Right lobe of liver (tissue), 6 donors: ENCODE data around the gene FGF9. TPM values are rescaled to one million over a fixed set of nuclear protein-coding genes. Genes with fewer than 3 reads are reported as not detected.

Experiments
- ATAC-seq, 4 donors: fragments of 200-7000 bp; cut with Tn5 transposase; one replicate each; pipeline ENCODE4 v1.9.1; 2020; ENCODE audit warnings: mild to moderate bottlenecking in 4 of 4, moderate library complexity in 4 of 4
- DNase-seq, 3 donors: peaks; one replicate each; pipeline ENCODE4 v3.0.0-alpha.2; 2020
- H3K27ac ChIP-seq, 3 donors: fragments of 200-600 bp; one replicate each; pipeline ENCODE4 v1.8.0; 2022
- H3K27me3 ChIP-seq, 2 donors: fragments of 200-600 bp; one replicate each; pipeline ENCODE4 v1.8.0; 2022
- H3K36me3 ChIP-seq, 4 donors: fragments of 200-600 bp; sonication (generic) in 1 of 4; one replicate each; pipeline versions ENCODE4 v1.5.1 to v1.8.0; 2017 to 2022; ENCODE audit warnings: control low read depth in 1 of 4
- H3K4me1 ChIP-seq, 4 donors: fragments of 200-600 bp; sonication (generic) in 1 of 4; one replicate each; pipeline versions ENCODE4 v1.5.1 to v1.8.0; 2017 to 2022; ENCODE audit warnings: control low read depth in 1 of 4
- H3K4me3 ChIP-seq, 3 donors: fragments of 200-600 bp; one replicate each; pipeline ENCODE4 v1.8.0; 2022
- H3K9me3 ChIP-seq, 4 donors: fragments of 200-600 bp; sonication (generic) in 1 of 4; one replicate each; pipeline versions ENCODE4 v1.5.1 to v1.8.0; 2017 to 2022; ENCODE audit warnings: control low read depth in 1 of 4
- POLR2A ChIP-seq: fragments of 450-650 bp; IDR thresholded peaks from one replicate; pipeline ENCODE4 v1.6.1; 2017; ENCODE audit warnings: antibody characterized with exemption, mild to moderate bottlenecking
- WGBS: methylation state at CpG from one replicate; pipeline ENCODE4 v1.1.6; 2018; ENCODE audit warnings: low coverage, low lambda C conversion rate; ENCODE audit not compliant: insufficient coverage; ENCODE audit errors: missing lambda C conversion rate; 5-methylcytosine and 5-hydroxymethylcytosine counted together
- intact Hi-C, 2 donors: fragments of 100-400 bp; cut with DNase I; formaldehyde crosslinking; loops; one replicate each; pipeline versions ENCODE4 v1.11.2 to v1.14.1; 2022
- total RNA-seq, 6 experiments: library from RNA; depleted of rRNA in 2 of 6; stranded (reverse); fragments of >200 nt in 2 of 6; fragmentation: NEBNext Ultra II Directional in 3 of 6; extraction: Animal tissue kit (Norgen Biotek cat#: 25700) in 3 of 6; gene quantifications; one replicate each; pipeline versions ENCODE4 v1.1.0 to v1.2.4, GENCODE V29; 2016 to 2023
- TF ChIP-seq, protein P1 (sequence below), 4 donors: fragments of 200-600 bp in 3 of 4; fragments of 450-650 bp in 1 of 4; IDR thresholded peaks; one replicate each; pipeline versions ENCODE4 v1.5.1 to v1.8.0; 2016 to 2022; ENCODE audit warnings: antibody characterized with exemption in 4 of 4, mild to moderate bottlenecking in 2 of 4
- donor health status: DM: no; HTN: yes; CAD: no.
- donor health status: DM: no; HTN: no; CAD: no.
- donor health status: DM: no; HTN: no; CAD: no.
- donor health status: DM: no; HTN: yes; CAD: no.
- donor health status: DM: no; HTN: yes; CAD: no.

The FGF9 gene
- total RNA-seq, 6 experiments from 2014 or later, result not detected

DNA sequence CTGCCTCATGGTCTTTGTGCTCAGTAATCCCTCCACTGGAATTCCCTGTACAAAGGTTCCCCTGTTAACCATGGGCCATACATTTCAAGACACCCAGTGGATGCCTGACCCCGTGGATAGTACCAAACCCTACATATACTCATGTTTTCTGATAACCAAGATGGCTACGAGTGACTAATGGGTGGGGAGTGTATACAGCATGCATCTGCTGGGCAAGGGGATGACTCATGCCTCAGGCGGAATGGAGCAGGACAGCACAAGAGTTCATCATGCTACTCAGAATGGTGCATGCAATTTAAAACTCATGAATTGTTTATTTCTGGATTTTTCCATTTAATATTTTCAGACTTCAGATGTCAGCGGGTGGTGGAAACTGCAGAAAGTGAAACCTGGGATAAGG, 13.3 kb upstream of the FGF9 start:
- Histone ChIP-seq H3K36me3 (no peaks in the 10 kb centered on the region), H3K9me3 (no peaks in the 10 kb centered on the region), H3K4me3 (no peak overlapping the region), H3K27me3 (no peaks in the 10 kb centered on the region), H3K27ac (no peak overlapping the region), H3K4me1 (no peaks in the 10 kb centered on the region)
- TF ChIP-seq, protein P1, sequence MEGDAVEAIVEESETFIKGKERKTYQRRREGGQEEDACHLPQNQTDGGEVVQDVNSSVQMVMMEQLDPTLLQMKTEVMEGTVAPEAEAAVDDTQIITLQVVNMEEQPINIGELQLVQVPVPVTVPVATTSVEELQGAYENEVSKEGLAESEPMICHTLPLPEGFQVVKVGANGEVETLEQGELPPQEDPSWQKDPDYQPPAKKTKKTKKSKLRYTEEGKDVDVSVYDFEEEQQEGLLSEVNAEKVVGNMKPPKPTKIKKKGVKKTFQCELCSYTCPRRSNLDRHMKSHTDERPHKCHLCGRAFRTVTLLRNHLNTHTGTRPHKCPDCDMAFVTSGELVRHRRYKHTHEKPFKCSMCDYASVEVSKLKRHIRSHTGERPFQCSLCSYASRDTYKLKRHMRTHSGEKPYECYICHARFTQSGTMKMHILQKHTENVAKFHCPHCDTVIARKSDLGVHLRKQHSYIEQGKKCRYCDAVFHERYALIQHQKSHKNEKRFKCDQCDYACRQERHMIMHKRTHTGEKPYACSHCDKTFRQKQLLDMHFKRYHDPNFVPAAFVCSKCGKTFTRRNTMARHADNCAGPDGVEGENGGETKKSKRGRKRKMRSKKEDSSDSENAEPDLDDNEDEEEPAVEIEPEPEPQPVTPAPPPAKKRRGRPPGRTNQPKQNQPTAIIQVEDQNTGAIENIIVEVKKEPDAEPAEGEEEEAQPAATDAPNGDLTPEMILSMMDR (IDR thresholded peaks at IDR 0.05), result no peak
- no peak for TF ChIP-seq POLR2A
- ATAC-seq, result no peak
- intact Hi-C loops, result no loop called here
- no peak for DNase-seq
- WGBS, result 57% methylated on average over 3 of the region's 4 CpGs

DNA sequence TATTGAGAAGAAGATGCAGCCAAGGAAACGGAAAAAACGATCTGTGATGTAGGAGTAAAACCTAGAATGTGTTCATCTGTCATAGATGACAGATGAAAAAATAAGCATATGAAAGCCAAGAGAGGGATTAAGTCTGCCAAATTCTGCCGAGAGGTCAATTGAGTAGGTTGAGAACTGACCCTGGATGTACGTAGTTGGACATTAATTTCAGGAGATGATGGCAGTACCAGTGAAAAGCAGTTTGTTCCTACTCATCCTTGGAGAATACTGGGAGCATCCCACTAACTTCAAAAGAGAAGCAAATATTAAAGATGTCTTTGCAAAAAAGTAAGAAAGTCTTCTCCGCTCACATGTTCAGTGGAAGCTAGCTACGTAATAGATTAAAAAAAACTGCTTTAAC, 11.8 kb upstream of the FGF9 start:
- DNase-seq (no peak), ATAC-seq (no peak)
- H3K27me3 ChIP-seq, result no peaks in the 10 kb centered on the region
- H3K27ac ChIP-seq, result no peak overlapping the region
- intact Hi-C loops, result no loop called here
- H3K4me1 ChIP-seq, result no peaks in the 10 kb centered on the region
- no peak overlapping the region for H3K4me3 ChIP-seq
- no peaks in the 10 kb centered on the region for H3K9me3 ChIP-seq
- no peaks in the 10 kb centered on the region for H3K36me3 ChIP-seq
- TF ChIP-seq, protein P1 (IDR thresholded peaks at IDR 0.05), result no peak
- TF ChIP-seq POLR2A, result no peak
- WGBS, result 39% methylated on average over 6 of the region's 6 CpGs

DNA sequence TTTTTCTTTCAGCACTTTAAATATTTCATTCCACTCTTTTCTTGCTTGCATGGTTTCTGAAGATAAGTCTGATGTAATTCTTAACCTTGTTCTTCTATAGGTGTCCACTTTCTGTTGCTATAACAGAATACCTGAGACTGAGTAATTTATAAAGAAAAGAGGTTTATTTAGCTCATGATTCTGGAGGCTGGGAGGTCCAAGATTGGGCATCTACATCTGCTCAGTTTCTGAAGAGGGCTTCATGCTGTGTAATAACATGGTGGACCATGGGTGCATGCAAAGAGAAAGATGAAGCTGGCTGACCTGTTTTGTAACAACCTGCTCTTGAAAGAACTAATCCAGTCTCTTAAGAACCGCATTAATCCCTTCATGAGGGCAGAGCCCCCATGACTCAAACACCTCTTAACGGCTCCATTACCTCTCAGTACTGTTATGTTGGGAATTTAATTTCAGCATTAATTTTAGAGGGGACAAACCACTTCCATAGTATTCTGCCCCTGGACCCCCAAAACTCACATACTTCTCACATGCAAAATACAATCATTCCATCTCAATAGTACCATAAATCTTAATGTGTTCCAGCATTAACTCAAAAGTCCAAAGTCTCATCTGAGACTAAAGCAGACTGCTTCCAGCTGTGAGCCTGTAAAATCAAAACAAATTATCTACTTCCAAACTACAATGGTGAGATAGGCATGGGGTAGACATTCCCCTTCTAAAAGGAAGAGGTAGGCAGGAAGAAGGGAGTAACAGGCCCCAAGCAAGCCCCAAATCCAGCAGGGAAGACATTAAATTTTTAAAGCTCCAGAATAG, 9.6 kb upstream of the FGF9 start:
- no peaks in the 10 kb centered on the region for H3K27me3 ChIP-seq
- TF ChIP-seq, protein P1 (IDR thresholded peaks at IDR 0.05), result no peak
- TF ChIP-seq POLR2A, result no peak
- intact Hi-C loops, result no loop called here
- H3K4me1 ChIP-seq, result no peaks in the 10 kb centered on the region
- H3K9me3 ChIP-seq, result no peaks in the 10 kb centered on the region
- no peak overlapping the region for H3K4me3 ChIP-seq
- no CpG with 5 or more reads among the region's 2 CpGs for WGBS
- H3K27ac ChIP-seq, result no peak overlapping the region
- DNase-seq (no peak), ATAC-seq (no peak)
- no peaks in the 10 kb centered on the region for H3K36me3 ChIP-seq

DNA sequence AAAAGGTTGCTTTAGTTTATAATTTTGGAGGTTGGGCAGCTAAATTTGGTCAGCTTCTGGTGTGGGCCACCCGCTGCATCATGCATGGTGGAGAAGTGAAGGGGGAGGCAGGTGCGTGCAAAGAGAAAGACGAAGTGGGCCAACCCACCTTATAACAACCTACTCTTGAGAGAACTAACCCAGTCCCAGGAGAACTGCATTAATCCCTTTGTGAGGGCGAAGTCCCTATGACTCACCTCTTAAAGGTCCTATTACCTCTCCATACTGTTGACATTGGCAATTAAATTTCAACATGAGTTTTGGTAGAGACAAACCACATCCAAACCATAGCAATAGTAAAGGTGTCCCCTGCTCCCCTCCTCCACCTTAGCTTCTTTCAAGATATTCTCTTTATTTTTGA, 7.7 kb upstream of the FGF9 start:
- WGBS, result 77% methylated on average over 4 of the region's 4 CpGs
- peak in 3 of 4 donors; percentile 27 to 95 (median 40) for ATAC-seq
- no peaks in the 10 kb centered on the region for H3K27me3 ChIP-seq
- DNase-seq, result no peak
- no peaks in the 10 kb centered on the region for H3K4me1 ChIP-seq
- no peak overlapping the region for H3K27ac ChIP-seq
- TF ChIP-seq, protein P1 (IDR thresholded peaks at IDR 0.05), result no peak
- TF ChIP-seq POLR2A, result no peak
- no peaks in the 10 kb centered on the region for H3K9me3 ChIP-seq
- no peaks in the 10 kb centered on the region for H3K36me3 ChIP-seq
- no peak overlapping the region for H3K4me3 ChIP-seq
- intact Hi-C loops, result no loop called here
